Skin of body (tissue), 2 donors: ENCODE data around the gene KRT79. TPM values are rescaled to one million over a fixed set of nuclear protein-coding genes. Genes with fewer than 3 reads are reported as not detected.
"Not testable (repeated sequence)": the region's sequence is repeated elsewhere in the genome, so short reads cannot be mapped to it uniquely, and the experiment has no call there.

Source experiments
- DNase-seq: peaks from one replicate; lab custom pipeline; 2025; lab: John Stamatoyannopoulos, UW
- total RNA-seq: library from RNA; depleted of rRNA; stranded (reverse); fragments of >200 nt; gene quantifications from one replicate; pipeline ENCODE4 v1.2.3, GENCODE V29; 2014

Gene KRT79
- total RNA-seq, 1 donor from 2014 or later = 68.7 TPM

DNA sequence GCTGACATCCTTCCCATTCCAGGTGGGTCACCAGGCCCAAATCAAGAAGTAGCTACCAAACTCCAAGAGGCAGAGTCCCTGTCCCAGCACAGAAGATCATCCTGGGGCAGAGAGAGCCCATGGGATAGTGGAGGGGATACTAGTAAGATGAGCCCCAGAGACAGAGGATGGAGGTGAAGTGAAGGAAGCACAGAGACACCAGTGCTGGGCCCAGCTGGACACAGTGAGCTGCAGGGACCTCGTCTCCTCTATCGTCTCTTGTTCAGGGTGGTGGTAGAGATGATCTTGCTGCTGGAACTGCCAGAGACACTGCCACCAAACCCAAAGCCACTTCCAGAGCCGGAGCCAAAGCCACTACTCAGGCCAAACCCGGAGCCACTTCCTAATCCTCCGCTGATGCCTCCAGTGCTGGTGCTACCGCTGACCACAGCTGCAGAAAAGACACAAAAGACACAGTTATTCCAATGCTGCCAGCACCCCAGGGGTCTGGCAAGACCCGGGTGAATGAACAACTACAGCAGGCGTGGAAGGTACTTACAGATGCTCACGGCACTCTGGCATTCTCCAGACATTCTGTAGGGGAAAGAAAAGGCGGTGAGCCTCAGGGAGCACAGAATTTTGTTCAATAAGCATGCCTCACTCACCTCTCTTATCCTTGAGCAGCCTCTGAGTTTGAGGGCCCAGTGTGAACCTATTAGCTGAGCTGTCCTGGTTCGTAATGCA is 27.1 kb downstream of the KRT79 start:
- no peak for DNase-seq

DNA sequence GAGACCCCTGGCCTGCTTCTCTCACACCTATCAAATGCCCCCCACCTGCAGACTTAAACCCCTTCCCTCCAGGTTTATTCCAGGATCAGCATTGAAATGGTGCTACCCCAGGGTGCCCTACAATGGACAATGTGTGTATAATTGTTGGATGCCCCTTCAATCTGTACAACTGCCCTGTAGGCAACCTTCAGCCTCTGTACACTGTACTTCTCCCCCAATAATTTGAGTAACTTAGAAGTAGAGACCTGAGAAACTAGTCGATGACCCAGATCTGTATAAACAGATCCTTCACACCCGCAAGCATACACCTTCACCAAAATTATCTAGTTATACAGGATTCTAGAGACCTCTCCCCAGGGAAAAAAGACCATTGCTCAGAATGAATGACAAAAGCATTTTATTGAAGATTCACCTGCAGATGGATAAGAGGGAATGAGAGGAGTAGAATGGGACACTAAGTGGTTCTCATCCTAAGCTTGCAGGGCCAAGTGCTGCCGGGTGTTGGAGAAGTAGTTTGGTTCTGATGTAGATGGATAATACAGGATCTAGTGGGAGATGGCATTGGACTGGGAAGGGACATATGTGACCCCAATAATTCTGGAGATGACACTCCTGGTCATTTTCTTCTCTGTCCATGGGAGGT is 27.8 kb downstream of the KRT79 start:
- DNase-seq = no peak

DNA sequence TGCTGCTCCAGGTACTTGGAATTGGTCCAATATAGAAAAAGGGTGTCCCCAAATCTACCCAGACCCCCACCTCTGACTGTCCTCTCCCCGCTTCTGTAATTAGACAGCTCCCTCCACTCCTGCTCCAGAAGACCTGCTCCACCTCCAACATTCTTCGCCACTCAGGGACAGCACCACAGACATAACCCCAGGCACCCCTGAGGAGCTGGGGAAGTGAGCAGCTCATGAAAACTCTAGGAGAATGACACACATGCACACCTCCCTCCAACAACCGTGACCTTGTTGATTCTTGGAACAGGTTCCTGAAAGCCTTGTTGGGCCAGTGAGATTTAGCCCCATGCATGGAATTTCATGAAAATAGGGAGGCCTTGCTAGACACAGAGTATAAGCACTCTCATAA is 28.4 kb downstream of the KRT79 start:
- no peak for DNase-seq

DNA sequence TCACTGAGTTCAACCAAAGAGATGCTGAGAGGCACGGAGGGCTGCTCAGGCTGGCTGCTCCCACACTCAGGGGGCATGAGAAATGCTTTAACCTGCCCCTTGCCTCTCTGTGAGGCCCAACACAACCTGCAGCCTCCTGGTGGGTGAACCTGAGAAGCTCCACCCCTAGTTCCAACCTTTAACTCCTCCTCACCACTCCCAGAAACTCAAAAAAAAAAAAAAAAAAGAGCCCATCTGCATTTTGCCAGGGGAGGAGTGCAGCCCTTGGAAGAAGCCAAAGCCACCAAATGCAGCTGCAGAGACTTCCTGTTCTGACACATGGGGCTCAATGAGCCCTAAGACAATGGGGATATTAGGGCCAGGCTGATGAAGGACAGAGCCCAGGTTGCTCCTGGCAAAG is 29.1 kb downstream of the KRT79 start:
- no peak for DNase-seq

DNA sequence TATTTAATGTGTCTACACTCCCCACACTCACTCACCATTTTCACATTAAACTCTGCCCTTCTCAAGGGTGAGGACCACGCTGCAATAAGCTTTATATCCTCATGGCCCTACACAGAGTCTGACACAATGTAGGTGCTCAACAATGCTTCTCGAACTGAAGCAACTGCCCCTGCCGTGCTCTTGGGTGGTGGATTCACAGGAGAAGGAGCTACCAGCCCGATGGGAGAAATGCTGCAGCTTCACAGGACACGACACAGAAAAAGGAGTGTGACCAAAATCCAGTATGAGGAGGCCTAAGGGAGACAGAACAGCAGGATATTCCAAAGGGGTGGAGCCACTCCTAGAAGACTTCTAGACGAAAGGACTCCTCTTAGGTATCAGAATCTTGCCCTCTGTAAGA is 31.7 kb downstream of the KRT79 start:
- DNase-seq = no peak

DNA sequence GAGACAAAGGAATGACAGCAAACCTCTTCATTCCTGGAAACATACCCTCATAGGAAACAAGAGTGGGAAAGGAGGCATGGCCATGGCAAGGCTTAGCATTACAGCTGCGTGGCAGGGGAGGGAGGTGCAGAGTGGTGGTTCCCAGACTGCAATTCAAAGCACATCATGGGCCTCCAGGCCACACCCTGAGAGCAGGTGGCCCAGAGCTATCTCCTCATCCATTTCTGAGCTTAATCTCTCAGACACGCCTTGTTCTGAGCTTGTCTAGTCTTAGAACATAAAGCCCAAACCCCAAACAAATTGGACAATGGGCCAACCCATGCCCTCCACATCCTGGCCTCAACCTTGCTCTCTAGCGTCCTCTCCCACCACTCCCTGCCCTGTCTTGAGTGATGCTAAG is 32.3 kb downstream of the KRT79 start:
- no peak for DNase-seq

DNA sequence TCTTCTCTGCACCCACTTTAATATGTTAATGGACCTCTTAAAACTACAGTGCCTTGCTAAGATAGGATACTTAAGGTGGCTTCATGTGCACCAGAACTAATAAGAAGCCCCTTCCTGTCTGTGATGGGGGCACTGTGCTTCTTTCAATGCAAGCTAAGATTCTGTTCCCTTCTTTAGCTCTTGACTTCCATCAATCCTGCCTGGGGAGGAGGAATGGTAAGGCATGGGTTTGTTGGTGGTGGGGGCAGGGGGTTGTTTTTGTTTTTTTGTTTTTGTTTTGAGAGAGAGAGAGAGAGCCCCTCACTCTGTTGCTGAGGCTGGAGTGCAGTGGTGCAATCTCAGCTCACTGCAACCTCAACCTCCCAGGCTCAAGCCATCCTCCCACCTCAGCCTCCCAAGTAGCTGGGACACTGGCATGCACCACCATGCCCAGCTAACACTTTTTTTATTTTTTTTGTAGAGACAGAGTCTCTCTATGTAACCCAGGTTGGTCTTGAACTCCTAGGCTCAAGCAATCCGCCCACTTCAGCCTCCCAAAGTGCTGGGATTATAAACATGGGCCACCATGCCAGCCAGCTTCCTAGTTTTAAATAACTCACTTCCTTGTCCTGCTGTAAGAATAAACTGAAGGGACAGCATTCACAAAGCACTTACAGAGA is 33.7 kb downstream of the KRT79 start:
- no peak for DNase-seq

DNA sequence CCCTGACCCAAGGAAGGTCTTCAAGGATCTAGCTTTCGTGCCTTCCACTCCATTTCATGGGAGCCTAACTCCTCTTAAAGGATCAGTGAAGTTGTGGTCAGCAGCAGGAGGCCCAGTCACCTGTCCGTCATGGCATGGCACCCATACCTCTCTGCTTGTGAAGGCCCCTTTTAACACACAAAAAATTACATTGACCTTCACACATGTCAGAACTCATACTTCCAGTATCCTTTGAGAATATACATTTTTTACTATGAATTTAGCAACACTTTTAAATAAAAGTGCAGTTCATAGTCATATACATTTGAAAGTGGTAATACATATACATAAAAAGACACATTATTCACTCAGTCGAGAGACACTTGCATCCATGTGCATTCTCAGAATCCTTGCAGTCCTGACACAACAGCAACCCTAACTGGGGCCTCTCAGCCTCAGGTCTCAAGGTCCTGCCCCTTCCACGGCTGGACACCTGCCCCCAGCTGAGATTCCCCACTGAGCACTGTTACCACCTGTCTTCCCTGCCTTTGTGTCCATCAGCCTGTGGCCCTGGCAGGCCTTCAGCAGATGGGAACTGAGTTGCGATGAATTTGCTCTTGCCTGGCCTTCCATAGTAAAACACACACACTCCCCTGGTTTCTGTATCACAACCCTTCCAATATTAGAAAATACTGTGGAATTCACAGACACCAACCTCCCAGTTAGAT is 34.5 kb downstream of the KRT79 start:
- no peak for DNase-seq

DNA sequence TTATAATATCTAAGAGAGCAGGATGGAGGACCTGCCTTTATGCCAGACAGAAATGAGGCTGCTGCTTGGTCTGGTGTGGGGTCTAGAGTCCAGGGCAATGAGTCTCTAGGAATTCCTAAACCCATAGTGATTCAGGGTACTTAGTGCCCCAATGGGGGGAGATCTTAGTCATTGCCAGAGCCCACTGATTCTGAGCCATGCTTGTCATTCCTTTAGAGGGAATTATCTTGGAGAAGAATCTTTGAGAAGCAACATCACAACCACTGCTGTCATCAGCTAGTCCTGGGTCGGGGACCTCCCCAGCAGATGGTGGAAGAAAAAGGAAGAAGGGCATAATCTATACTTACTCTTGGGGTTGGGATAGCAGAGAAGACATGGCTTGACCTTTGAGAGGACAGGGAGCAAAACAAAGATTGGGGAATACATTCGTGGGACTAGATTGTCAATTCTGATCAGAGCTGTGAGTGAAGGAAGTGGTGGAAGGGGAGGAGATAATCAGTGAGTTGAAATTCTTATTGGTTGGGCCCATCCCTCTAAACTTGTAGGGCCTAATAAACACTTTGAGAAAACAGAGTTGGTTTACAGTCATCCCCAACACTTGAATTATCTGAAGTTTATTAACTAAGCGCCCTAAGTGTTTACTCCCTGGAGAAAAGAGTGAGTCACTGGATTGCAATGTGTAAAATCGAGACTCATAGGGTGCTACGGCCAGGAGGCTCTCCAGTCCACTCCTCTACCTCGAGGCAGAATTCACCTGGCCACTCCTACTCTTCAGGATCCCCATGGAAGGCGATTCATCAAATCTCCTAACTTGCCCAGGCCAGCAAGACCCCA is 35.2 kb downstream of the KRT79 start:
- DNase-seq = no peak

DNA sequence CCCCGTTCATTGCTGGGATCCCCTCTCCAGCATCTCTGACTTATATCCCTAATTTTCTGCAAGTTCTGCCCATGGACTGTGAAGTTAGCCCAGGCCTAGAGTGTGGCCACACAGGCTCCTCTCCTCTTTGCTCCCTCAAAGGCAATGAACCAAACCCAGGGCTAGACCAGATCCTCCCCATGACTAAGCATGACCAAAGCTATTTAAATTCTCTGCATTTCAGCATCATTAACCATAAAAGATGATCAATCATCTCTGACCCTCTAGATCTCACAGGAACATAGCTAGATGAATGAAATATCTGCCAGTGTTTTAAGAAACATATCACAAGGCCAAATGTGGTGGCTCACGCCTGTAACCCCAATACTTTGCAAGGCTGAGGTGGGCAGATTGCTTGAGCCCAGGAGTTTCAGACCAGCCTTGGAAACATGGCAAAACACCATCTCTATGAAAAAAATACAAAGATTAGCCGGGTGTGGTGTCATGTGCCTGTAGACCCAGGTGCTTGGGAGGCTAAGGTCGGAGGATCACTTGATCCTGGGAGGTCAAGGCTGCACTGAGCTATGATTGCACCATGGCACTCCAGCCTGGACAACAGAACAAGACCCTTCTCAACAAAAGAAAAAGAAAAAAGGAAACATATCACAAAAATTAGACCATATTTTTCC is 36.0 kb downstream of the KRT79 start:
- DNase-seq = no peak

DNA sequence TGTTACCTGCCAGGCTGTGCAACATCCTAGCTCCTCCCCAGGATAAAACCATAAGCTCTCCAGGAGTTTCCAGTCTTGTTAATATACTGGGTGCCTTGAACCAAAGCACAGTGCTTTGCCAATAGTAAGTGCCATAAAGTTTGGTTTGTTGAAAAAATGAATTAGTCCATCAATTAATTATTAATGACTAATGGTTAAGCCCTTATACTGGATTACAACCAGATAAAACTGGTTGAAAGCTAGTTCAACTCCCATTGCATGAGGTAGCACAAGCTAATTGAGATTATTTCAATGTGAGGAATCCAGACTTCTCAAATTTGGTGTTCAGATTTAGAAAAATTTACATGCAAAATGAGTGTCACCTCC is 36.6 kb downstream of the KRT79 start:
- no peak for DNase-seq

DNA sequence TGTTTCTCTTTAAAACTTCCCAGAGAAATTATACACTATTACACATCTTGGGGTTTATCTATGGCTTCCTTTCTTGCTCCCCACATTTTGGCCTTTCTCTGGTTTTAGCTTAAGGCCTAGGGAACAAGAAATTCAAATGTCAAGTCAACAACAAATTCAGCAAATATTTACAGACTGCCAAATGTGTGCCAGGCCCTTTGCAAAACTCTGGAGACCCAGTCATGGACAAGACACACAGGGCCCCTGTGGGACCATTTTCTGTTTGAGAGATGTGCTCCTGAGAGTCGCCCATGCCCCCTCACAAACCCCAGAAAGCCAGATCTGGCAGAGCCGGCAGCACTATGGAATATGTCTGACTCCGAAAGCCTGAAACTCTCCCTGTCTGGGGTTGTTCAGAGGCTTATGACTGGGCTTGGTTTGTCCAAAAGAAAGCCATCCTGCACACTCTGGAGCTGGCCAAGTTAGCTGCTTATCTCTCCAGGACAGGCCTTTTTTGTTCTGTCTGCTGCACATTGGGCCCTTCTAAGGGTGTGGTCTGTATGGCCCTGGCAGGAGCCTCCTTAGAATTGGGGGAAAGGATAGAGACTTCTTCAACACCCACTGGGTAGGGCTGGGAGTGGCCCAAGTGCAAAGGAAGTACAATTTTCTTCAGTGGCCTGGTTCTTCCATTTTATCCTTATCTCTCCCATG is 37.1 kb downstream of the KRT79 start:
- DNase-seq = no peak

DNA sequence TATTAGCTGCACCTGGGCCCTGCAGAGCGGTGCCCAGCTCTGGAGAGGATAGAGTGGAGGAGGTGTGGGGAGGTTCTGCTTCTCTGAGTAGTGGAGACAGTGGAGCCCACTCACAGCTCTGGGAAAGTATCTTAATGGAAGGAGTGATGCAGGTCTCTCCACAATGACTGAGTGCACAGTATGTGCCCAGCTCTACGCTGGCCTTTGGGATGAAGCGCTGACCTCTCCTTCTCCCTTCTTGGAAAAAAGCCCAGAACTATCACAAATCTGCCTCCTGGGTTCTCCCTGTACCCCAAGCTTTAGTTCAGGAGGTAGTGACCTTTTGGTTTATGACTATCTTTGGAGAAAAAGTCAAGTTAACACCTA is 37.7 kb downstream of the KRT79 start:
- DNase-seq = no peak

DNA sequence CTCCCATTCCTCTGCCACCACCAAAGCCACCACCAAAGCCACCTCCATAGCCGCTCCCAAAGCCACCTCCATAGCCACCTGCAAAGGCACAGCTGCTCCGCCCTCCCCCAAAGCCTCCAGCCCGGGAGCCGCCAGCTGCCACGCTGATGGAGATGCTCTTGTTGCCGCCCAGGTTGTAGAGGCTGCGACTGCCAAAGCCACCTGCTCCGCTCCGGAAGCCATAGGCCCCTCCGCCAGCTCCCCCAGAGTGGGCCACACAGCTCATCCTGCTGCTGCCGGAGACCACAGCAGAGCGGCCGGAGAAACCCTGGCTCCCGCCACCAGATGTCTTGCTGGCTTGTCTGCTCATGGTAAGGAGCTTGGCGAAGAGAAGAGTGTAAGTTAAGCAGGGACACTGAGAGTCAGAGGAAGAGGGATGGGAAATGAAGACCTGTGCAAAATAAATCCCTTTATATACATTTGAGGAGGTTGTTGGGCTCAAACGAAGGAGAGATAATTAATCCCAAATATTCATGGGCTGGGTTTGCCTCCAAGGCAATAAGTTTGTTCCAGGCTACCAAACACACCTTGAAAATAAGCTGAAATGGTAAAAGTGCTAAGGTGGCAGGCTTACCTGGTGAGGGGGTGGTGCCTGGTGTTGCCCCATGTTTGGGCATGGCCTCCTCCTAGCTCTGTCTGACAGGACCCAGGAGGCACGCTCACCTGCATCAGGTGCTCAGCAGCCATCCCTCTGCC is 38.2 kb downstream of the KRT79 start, which contains the start of gene KRT3:
KRT3 (minus strand) TSS at position 424 of the 735 bp plus-strand sequence; CDS start at position 349, 75 bp downstream.
- DNase-seq = no peak

DNA sequence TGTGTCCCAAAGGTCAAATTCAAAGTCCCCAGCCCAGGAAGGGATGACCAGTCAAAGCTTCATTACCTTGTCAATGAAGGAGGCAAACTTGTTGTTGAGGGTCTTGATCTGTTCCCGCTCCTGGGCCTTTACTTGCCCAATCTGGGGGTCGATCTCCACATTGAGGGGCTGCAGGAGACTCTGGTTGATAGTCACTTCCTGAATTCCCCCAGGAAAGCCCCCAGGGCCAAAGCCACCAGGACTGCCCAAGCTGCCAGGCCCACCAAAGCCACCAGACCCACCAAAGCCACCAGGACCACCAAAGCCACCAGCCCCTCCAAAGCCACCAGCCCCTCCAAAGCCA is 38.8 kb downstream of the KRT79 start:
- DNase-seq = not testable (repeated sequence)

DNA sequence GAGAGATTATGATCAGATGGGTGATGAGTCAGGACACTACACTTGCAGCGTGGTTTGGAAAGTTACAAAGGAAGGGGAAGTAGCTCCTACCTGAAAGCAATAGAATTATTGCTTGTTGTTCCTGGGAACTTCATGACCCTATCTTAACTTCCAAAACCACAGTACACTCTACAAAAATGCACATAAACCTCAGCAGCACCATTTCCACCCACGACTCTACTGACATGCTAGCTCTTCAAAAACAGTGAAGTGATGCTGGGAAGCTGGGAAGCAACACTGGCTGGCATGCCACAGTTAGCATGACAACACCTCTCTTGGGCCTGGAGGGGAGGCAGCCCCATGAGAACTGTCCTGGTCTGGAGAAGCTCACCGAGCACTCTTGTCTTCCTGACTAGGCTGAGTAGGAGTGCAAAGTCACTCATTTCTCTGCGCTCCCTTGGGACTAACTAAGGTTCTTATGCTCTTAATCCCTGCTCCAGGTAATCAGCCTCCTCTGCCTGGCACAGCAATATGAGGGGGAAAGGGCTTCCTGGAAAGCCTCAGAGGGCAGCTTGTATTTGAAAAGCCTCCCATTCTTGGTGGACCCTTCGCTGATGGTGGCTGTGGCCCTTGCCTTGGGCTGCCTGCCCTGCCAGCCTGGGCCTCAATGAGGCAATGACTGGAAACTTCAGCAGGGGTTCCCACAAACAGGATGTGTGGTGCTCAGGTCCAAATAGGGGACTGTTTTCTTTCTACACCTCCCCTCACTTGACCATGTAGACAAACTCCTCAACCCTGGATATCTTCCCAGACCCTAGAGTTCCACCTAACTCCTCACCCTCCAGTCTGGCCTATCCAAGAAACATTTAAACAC is 39.4 kb downstream of the KRT79 start:
- no peak for DNase-seq

DNA sequence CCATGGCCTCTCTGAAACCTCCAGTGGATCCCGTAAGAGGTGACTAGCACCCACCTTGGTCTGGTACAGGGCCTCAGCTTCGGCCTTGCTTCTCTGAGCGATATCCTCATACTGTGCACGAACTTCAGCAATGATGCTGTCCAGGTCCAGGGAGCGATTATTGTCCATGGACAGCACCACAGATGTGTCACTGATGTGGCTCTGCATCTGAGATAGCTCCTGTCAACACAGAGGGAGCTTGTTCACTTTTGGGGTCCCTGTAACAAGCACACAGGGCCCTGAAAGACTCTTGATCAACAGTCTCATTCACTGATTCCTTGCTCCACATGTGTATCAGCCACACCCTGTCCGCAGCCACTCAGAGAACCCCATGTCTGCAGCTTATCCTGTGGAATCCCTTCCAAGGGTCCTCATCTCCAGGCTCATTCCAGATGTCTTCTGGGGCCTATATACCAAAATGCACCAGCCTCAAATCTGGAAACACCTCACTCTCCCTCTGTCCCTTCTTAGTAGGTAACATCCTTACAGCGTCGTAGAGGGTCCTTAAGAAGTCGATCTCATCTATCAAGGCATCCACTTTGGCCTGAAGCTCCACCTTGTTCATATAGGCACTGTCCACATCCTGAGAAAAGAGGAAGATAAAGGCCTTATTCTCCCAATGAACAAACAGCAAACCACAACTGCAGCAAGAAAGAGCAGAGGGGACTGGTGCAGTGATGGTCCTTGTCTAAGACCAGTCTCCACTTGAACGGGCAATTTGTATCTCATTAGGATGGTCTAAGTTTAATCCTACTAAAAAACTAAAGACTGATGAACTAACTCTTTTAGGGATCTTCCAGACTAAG is 41.7 kb downstream of the KRT79 start:
- DNase-seq = no peak
